ENCODE measurements around the gene MEGF11. TPM values are rescaled to one million over a fixed set of nuclear protein-coding genes. Genes with fewer than 3 reads are reported as not detected.

The MEGF11 gene
- total RNA-seq, 2 experiments from 2014 or later: not detected

- no peaks in the 10 kb centered on the region for H3K36me3 Mint-ChIP-seq
- peak; percentile 76 for ATAC-seq
Observed at GRCh38 chr15:65942436-65942835, 311.1 kb downstream of the MEGF11 start.

GRCh38 chr15:65940618-65940909, 313.0 kb downstream of the MEGF11 start:
- ATAC-seq (no peak), DNase-seq (no peak)
- Mint-ChIP-seq H3K4me3 (no peak overlapping the region), H3K4me1 (peaks cover 37% of the 10 kb centered on the region), H3K27ac (no peak overlapping the region), H3K36me3 (no peaks in the 10 kb centered on the region), H3K9me3 (ENCODE audit: low read depth) (no peaks in the 10 kb centered on the region), H3K27me3 (peaks cover 21% of the 10 kb centered on the region)
- CTCF ChIA-PET: no interaction called here

More at GRCh38 chr15:65942436-65942835, 311.1 kb downstream of the MEGF11 start:
- DNase-seq: peak; percentile 85
- peaks cover 28% of the 10 kb centered on the region for H3K27me3 Mint-ChIP-seq
- H3K27ac Mint-ChIP-seq: no peak overlapping the region
- no peak overlapping the region for H3K4me3 Mint-ChIP-seq
- H3K9me3 Mint-ChIP-seq (ENCODE audit: low read depth): no peaks in the 10 kb centered on the region
- CTCF ChIA-PET: interaction anchor here (0.9 kb wide), 1 partner anchor 332 kb away, joined by 3 read pairs; the partner anchor contains the start of gene INTS14
- H3K4me1 Mint-ChIP-seq: peaks cover 32% of the 10 kb centered on the region

- CTCF ChIA-PET: no interaction called here
- no peak overlapping the region for H3K27ac Mint-ChIP-seq
- H3K4me1 Mint-ChIP-seq: peaks cover 37% of the 10 kb centered on the region
- no peak overlapping the region for H3K4me3 Mint-ChIP-seq
- H3K9me3 Mint-ChIP-seq (ENCODE audit: low read depth): no peaks in the 10 kb centered on the region
- ATAC-seq: no peak
- peaks cover 21% of the 10 kb centered on the region for H3K27me3 Mint-ChIP-seq
- H3K36me3 Mint-ChIP-seq: no peaks in the 10 kb centered on the region
- no peak for DNase-seq
Observed at GRCh38 chr15:65939901-65940617, 313.5 kb downstream of the MEGF11 start.

- peaks cover 16% of the 10 kb centered on the region for H3K27me3 Mint-ChIP-seq
- CTCF ChIA-PET: interaction anchor here (0.9 kb wide), 1 partner anchor 14 kb away, joined by 3 read pairs; no protein-coding TSS in a partner anchor
- no peak overlapping the region for H3K4me3 Mint-ChIP-seq
- ATAC-seq (no peak), DNase-seq (no peak)
- no peaks in the 10 kb centered on the region for H3K9me3 Mint-ChIP-seq (ENCODE audit: low read depth)
- no peak overlapping the region for H3K27ac Mint-ChIP-seq
- H3K4me1 Mint-ChIP-seq: peaks cover 35% of the 10 kb centered on the region
- no peaks in the 10 kb centered on the region for H3K36me3 Mint-ChIP-seq
Observed at GRCh38 chr15:65938604-65939003, 314.9 kb downstream of the MEGF11 start.

- no peak for ATAC-seq
- peaks cover 11% of the 10 kb centered on the region for H3K27me3 Mint-ChIP-seq
- H3K9me3 Mint-ChIP-seq (ENCODE audit: low read depth): no peaks in the 10 kb centered on the region
- H3K4me1 Mint-ChIP-seq: peaks cover 25% of the 10 kb centered on the region
- CTCF ChIA-PET: no interaction called here
- DNase-seq: no peak
- no peaks in the 10 kb centered on the region for H3K36me3 Mint-ChIP-seq
- no peak overlapping the region for H3K4me3 Mint-ChIP-seq
- no peak overlapping the region for H3K27ac Mint-ChIP-seq
Observed at GRCh38 chr15:65937476-65937875, 316.1 kb downstream of the MEGF11 start.

- no peak overlapping the region for H3K4me3 Mint-ChIP-seq
- ATAC-seq (no peak), DNase-seq (no peak)
- CTCF ChIA-PET: no interaction called here
- peaks cover 11% of the 10 kb centered on the region for H3K27me3 Mint-ChIP-seq
- H3K4me1 Mint-ChIP-seq: peaks cover 21% of the 10 kb centered on the region
- H3K36me3 Mint-ChIP-seq: no peaks in the 10 kb centered on the region
- no peak overlapping the region for H3K27ac Mint-ChIP-seq
- H3K9me3 Mint-ChIP-seq (ENCODE audit: low read depth): no peaks in the 10 kb centered on the region
Observed at GRCh38 chr15:65937054-65937453, 316.5 kb downstream of the MEGF11 start.

- ATAC-seq (no peak), DNase-seq (no peak)
- no peak overlapping the region for H3K27ac Mint-ChIP-seq
- CTCF ChIA-PET: no interaction called here
- H3K27me3 Mint-ChIP-seq: peaks cover 5% of the 10 kb centered on the region
- peaks cover 14% of the 10 kb centered on the region for H3K4me1 Mint-ChIP-seq
- no peaks in the 10 kb centered on the region for H3K9me3 Mint-ChIP-seq (ENCODE audit: low read depth)
- H3K36me3 Mint-ChIP-seq: no peaks in the 10 kb centered on the region
- no peak overlapping the region for H3K4me3 Mint-ChIP-seq
Observed at GRCh38 chr15:65936282-65936681, 317.3 kb downstream of the MEGF11 start.

GRCh38 chr15:65935391-65935790, 318.2 kb downstream of the MEGF11 start:
- ATAC-seq (no peak), DNase-seq (no peak)
- peaks cover 11% of the 10 kb centered on the region for H3K4me1 Mint-ChIP-seq
- CTCF ChIA-PET: no interaction called here
- no peaks in the 10 kb centered on the region for H3K27me3 Mint-ChIP-seq
- H3K4me3 Mint-ChIP-seq: no peak overlapping the region
- H3K27ac Mint-ChIP-seq: no peak overlapping the region
- H3K36me3 Mint-ChIP-seq: no peaks in the 10 kb centered on the region
- no peaks in the 10 kb centered on the region for H3K9me3 Mint-ChIP-seq (ENCODE audit: low read depth)

GRCh38 chr15:65931221-65931620, 322.3 kb downstream of the MEGF11 start:
- CTCF ChIA-PET: no interaction called here
- DNase-seq (no peak), ATAC-seq (no peak)
- Mint-ChIP-seq H3K4me1 (no peaks in the 10 kb centered on the region), H3K27ac (no peak overlapping the region), H3K36me3 (no peaks in the 10 kb centered on the region), H3K4me3 (no peak overlapping the region), H3K27me3 (no peaks in the 10 kb centered on the region), H3K9me3 (ENCODE audit: low read depth) (no peaks in the 10 kb centered on the region)

GRCh38 chr15:65930134-65930533, 323.4 kb downstream of the MEGF11 start:
- Mint-ChIP-seq H3K9me3 (ENCODE audit: low read depth) (no peaks in the 10 kb centered on the region), H3K4me3 (no peak overlapping the region), H3K36me3 (no peaks in the 10 kb centered on the region), H3K4me1 (no peaks in the 10 kb centered on the region), H3K27ac (no peak overlapping the region), H3K27me3 (no peaks in the 10 kb centered on the region)
- DNase-seq (no peak), ATAC-seq (no peak)
- CTCF ChIA-PET: interaction anchor here (1.0 kb wide), 1 partner anchor 9 kb away, joined by 4 read pairs; no protein-coding TSS in a partner anchor

- H3K4me3 Mint-ChIP-seq: no peak overlapping the region
- H3K4me1 Mint-ChIP-seq: no peaks in the 10 kb centered on the region
- no peaks in the 10 kb centered on the region for H3K9me3 Mint-ChIP-seq (ENCODE audit: low read depth)
- H3K27ac Mint-ChIP-seq: no peak overlapping the region
- ATAC-seq: no peak
- CTCF ChIA-PET: no interaction called here
- H3K27me3 Mint-ChIP-seq: no peaks in the 10 kb centered on the region
- H3K36me3 Mint-ChIP-seq: no peaks in the 10 kb centered on the region
- no peak for DNase-seq
Observed at GRCh38 chr15:65929573-65929972, 324.0 kb downstream of the MEGF11 start.

GRCh38 chr15:65927545-65927944, 326.0 kb downstream of the MEGF11 start:
- no peaks in the 10 kb centered on the region for H3K4me1 Mint-ChIP-seq
- H3K4me3 Mint-ChIP-seq: no peak overlapping the region
- CTCF ChIA-PET: no interaction called here
- ATAC-seq (no peak), DNase-seq (no peak)
- H3K27ac Mint-ChIP-seq: no peak overlapping the region
- no peaks in the 10 kb centered on the region for H3K27me3 Mint-ChIP-seq
- H3K36me3 Mint-ChIP-seq: no peaks in the 10 kb centered on the region
- H3K9me3 Mint-ChIP-seq (ENCODE audit: low read depth): no peaks in the 10 kb centered on the region

GRCh38 chr15:65926899-65927298, 326.7 kb downstream of the MEGF11 start:
- no peaks in the 10 kb centered on the region for H3K9me3 Mint-ChIP-seq (ENCODE audit: low read depth)
- no peaks in the 10 kb centered on the region for H3K27me3 Mint-ChIP-seq
- H3K36me3 Mint-ChIP-seq: no peaks in the 10 kb centered on the region
- CTCF ChIA-PET: no interaction called here
- no peaks in the 10 kb centered on the region for H3K4me1 Mint-ChIP-seq
- no peak overlapping the region for H3K27ac Mint-ChIP-seq
- no peak overlapping the region for H3K4me3 Mint-ChIP-seq
- no peak for DNase-seq
- no peak for ATAC-seq

- DNase-seq (no peak), ATAC-seq (no peak)
- CTCF ChIA-PET: no interaction called here
- Mint-ChIP-seq H3K27ac (no peak overlapping the region), H3K4me3 (no peak overlapping the region), H3K4me1 (no peaks in the 10 kb centered on the region), H3K36me3 (no peaks in the 10 kb centered on the region), H3K27me3 (no peaks in the 10 kb centered on the region), H3K9me3 (ENCODE audit: low read depth) (no peaks in the 10 kb centered on the region)
Observed at GRCh38 chr15:65926459-65926858, 327.1 kb downstream of the MEGF11 start.
